ENCODE results near the gene ODF2.
"Not testable (repeated sequence)": the region's sequence is repeated elsewhere in the genome, so short reads cannot be mapped to it uniquely, and the experiment has no call there.

ODF2 gene

GRCh38 chr9:128424268-128424780, 31.5 kb upstream of the ODF2 start:
- DNase-seq = no peak

- no peak for DNase-seq
These were observed 26.9 kb upstream of the ODF2 start for GRCh38 chr9:128428644-128429512.

GRCh38 chr9:128429513-128430086, 26.2 kb upstream of the ODF2 start:
- DNase-seq = no peak

- no peak for DNase-seq
These were observed 24.6 kb upstream of the ODF2 start for GRCh38 chr9:128431207-128431606.

GRCh38 chr9:128434340-128434739, 21.5 kb upstream of the ODF2 start:
- DNase-seq = no peak

DNA sequence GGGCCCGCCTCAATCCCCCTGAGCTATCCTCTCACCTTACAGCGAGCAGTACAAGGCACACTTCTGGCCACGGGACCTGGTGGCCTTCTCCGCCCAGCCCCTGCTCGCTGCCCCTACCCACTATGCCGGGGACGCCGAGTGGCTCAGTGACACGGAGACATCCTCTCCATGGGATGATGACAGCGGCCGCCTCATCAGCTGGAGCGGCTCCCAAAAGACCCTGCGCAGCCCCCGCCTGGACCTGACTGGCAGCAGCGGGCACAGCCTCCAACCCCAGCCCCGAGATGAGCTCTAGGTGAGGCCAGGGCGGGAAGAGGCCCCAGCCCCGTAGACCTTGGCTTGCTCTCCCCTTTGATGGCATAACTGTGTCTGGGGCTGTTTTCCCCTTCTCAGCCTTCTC, 20.2 kb upstream of the ODF2 start:
- DNase-seq = no peak

GRCh38 chr9:128438343-128439109, 17.3 kb upstream of the ODF2 start:
- DNase-seq = no peak

DNA sequence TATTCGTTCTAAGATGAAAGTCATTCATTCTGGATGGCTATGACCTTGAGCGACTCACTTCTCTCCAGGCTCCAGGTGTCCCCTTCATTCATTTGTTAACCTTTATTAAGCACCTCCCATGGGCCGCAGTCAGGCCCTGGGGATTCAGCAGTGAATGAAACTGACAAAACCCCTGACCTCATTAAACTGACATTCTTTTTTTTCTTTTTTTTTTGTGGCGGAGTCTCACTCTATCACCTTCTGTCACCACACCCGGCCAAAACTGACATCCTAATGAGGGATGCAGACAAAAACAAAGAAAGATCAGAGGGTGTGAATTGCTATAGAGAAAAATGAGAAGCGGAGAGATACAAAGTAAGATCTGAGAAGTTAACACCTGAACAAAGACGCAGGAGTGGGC, 16.5 kb upstream of the ODF2 start:
- DNase-seq = no peak

DNA sequence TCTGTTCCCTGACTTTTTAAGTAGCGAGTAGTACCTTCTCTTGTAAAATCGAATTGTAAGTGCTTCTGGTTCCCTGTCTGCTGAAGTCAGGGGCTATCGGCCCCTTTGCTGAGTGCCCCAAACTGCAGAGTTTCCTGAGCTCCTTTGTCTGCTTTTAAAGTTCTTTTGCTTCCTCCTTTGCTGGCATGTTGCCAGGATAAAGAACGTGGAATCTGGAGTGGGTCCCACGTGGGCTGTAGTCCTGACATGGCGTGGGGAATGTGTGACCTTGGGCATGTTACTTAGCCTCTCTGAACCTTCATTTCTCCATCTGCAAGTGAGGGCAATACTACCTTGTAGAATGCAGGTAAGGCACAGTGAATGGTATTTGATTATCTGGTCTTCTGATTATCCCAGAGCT, 13.7 kb upstream of the ODF2 start:
- no peak for DNase-seq

- not testable (repeated sequence) for DNase-seq
These were observed 9.3 kb upstream of the ODF2 start for GRCh38 chr9:128446505-128446904.

GRCh38 chr9:128448746-128449145, 7.1 kb upstream of the ODF2 start:
- no peak for DNase-seq

DNA sequence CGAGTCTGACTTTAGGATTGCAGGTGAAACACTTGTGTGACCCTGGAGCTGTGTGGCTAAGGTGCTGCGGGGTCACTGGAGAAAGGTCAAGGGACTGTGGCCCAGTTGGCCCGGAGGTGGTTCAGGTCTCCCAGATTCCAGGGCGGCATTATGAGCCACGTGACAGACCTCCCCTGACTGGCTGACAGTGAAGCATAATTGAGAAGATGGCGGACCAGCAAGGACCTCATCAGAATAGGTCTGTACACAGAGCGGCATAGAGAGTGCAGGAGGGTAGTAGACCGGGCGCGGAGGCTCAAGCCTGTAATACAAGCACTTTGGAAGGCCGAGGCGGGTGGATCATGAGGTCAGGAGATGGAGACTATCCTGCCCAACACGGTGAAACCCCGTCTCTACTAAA, 815 bp upstream of the ODF2 start:
- DNase-seq = no peak

DNA sequence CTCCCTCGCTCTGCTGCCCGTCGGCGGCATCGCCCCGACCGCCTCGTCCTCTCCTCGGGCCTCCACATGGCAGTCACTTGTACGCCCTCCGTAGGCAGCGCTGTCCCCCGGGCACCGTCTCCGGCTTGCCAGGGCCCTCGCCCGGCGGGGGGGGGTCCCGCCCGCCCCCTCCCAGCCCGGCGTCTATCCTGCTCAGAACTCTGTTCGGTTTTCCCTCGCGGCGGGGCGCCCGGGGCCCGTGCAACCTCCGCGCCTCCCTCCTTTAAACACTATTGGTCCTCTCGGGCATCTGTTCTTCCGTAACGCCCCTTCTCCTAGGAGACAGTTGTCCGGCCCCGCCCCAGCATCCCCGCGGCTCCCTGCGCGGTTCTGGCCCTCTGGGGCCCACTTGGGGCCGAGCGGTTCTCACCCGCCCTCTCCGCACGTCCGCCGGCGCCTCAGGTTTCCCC, 831 bp downstream of the ODF2 start:
- peak; percentile 49 for DNase-seq

GRCh38 chr9:128457207-128457606, 1.4 kb downstream of the ODF2 start:
- no peak for DNase-seq

DNA sequence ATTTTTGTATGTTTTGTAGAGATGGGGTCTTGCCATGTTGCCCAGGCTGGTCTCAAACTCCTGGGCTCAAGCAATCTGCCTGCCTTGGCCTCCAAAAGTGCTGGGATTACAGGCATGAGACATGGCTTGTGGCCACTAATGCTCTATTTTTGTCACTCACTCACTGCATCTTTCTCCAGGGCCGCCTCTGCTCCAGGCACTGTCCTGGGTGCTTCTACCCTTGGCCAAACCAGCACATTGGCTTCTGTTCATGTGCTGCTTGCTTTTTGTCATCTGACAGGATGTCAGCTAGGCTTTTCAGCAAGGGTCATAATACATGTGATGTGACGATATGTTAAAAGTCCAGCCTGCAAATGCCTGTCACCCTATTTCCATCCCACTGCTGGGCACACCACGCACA, 3.2 kb downstream of the ODF2 start:
- no peak for DNase-seq

- no peak for DNase-seq
These were observed 13.3 kb downstream of the ODF2 start for GRCh38 chr9:128469070-128469469.

DNA sequence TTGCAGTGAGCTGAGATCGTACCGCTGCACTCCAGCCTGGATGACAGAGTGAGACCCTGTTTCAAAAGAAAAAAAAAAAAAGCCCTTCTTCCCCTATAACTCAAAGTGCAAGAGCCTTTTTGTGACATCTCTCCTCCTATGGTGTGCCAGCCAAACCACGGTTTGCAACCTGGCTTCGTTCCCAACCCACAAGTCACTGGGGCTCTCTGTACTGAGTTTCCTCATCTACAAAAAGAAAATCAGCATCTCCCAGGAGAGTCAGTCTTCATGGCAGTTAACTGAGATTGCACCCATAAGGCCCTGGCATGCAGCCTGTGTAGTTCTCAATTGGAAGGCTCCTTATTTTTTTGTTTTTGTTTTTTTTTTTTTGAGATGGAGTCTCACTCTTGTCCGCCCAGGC, 14.8 kb downstream of the ODF2 start:
- no peak for DNase-seq

DNA sequence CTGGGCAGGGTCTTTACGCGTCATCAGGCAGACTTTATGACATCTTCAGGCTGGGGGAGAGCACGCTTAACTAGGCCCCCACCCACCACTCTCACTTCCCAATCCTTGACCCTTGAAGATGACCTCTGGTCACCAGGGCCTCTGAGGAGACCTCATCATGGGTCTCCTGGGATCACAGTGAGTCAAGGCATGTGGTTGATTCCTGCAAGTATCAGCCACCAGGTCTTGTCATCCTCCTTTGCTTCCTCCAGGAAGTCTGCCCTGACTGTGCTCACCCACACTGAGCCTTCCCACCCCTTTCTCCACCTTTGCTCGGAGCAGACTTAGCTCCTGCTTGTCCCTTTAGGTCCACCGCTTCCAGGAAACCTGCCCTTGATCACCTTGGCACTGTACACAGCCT, 17.3 kb downstream of the ODF2 start:
- no peak for DNase-seq

DNA sequence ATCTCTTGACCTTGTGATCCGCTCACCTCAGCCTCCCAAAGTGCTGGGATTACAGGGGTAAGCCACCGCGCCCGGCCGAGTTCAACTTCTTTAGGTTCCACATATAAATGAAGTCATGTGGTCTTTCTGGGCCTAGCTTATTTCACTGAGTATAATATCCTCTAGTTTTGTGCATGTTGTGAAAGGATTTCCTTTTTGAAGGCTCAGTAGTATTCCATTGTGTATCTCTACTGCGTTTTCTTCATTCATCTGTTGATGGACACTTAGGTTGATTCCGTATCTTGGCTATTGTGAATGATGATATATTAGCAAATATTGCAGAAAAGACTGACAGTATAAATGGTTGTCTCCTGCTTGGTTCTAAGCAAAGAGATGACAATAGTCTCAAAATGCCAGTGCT, 20.1 kb downstream of the ODF2 start:
- no peak for DNase-seq

DNA sequence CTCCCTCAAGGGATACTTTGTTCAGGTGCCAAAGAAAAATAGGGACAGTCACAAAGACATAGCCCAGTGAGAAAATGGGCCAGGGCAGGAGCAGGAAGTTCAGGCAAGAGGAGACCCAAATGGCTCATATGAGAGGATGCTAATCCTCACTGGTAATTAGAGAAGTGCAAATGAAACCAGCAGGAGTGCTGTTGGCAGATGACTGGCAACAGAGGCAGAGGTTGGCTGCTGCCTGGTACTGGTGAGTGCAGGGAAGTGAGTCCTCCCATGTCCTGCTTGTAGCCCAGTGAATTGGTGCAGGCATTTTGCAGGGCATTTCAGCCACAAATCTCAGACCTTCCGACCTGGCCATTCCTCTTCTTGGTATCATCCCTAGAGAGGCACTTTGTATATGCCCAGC, 23.5 kb downstream of the ODF2 start:
- DNase-seq = no peak

- no peak for DNase-seq
These were observed 25.8 kb downstream of the ODF2 start for GRCh38 chr9:128481561-128481960.

GRCh38 chr9:128482186-128482585, 26.4 kb downstream of the ODF2 start:
- DNase-seq = no peak

GRCh38 chr9:128484686-128485413, 29.0 kb downstream of the ODF2 start:
- DNase-seq = no peak
